PFSK-1 (cell line): ENCODE results near the gene USP49.

ENCODE experiments used
- POLR2AphosphoS5 ChIP-seq: IDR thresholded peaks from 2 replicates; pipeline ENCODE4 v1.6.1; 2012; ENCODE audit warnings: low read depth, mild to moderate bottlenecking, control low read depth, low read length, moderate library complexity
- TF ChIP-seq, protein P1 (sequence below), 2 experiments: IDR thresholded peaks; 2 replicates each; pipeline versions ENCODE4 v1.6.1 to v1.8.0; 2011 to 2012; ENCODE audit warnings: low read depth in 2 of 2, low read length in 2 of 2, control low read depth in 1 of 2, inconsistent platforms in 1 of 2, mild to moderate bottlenecking in 1 of 2, moderate library complexity in 1 of 2; ENCODE audit not compliant: insufficient read depth in 1 of 2

- no peak for TF ChIP-seq POLR2AphosphoS5
- TF ChIP-seq, protein P1, sequence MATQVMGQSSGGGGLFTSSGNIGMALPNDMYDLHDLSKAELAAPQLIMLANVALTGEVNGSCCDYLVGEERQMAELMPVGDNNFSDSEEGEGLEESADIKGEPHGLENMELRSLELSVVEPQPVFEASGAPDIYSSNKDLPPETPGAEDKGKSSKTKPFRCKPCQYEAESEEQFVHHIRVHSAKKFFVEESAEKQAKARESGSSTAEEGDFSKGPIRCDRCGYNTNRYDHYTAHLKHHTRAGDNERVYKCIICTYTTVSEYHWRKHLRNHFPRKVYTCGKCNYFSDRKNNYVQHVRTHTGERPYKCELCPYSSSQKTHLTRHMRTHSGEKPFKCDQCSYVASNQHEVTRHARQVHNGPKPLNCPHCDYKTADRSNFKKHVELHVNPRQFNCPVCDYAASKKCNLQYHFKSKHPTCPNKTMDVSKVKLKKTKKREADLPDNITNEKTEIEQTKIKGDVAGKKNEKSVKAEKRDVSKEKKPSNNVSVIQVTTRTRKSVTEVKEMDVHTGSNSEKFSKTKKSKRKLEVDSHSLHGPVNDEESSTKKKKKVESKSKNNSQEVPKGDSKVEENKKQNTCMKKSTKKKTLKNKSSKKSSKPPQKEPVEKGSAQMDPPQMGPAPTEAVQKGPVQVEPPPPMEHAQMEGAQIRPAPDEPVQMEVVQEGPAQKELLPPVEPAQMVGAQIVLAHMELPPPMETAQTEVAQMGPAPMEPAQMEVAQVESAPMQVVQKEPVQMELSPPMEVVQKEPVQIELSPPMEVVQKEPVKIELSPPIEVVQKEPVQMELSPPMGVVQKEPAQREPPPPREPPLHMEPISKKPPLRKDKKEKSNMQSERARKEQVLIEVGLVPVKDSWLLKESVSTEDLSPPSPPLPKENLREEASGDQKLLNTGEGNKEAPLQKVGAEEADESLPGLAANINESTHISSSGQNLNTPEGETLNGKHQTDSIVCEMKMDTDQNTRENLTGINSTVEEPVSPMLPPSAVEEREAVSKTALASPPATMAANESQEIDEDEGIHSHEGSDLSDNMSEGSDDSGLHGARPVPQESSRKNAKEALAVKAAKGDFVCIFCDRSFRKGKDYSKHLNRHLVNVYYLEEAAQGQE (IDR thresholded peaks at IDR 0.05; ENCODE audit: insufficient read depth in 1 of 2, low read depth in 2 of 2, low read length in 2 of 2): no peak
These were observed 542 bp downstream of the USP49 start for GRCh38 chr6:41894366-41895299.
